GM12891 (cell line): ENCODE measurements around the gene ZFAND3.

Experiments used
- DNase-seq: peaks from one replicate; pipeline ENCODE4 v3.0.0; 2011; ENCODE audit warnings: low spot score; ENCODE audit not compliant: insufficient read length
- FAIRE-seq: peaks from 2 replicates; lab custom pipeline; 2011; peaks lifted over from hg19 to GRCh38; lab: Jason Lieb, UNC
- PAX5 ChIP-seq: IDR thresholded peaks from 2 replicates; pipeline ENCODE4 v1.6.1; 2011; ENCODE audit warnings: low read length, moderate library complexity, mild to moderate bottlenecking; ENCODE audit not compliant: insufficient read depth, severe bottlenecking
- POLR2A ChIP-seq: IDR thresholded peaks from 2 replicates; pipeline ENCODE4 v1.6.1; 2011; ENCODE audit warnings: low read depth, low read length, control low read depth
- POLR2AphosphoS5 ChIP-seq: IDR thresholded peaks from 2 replicates; pipeline ENCODE4 v1.6.1; 2011; ENCODE audit warnings: low read depth, low read length, control low read depth
- POU2F2 ChIP-seq: IDR thresholded peaks from 2 replicates; pipeline ENCODE4 v1.6.1; 2011; ENCODE audit warnings: low read depth, mild to moderate bottlenecking, control low read depth, low read length, moderate library complexity
- SPI1 ChIP-seq: IDR thresholded peaks from 2 replicates; pipeline ENCODE4 v1.6.1; 2011; ENCODE audit warnings: low read depth, low read length, control low read depth
- TAF1 ChIP-seq: IDR thresholded peaks from 2 replicates; pipeline ENCODE4 v1.6.1; 2011; ENCODE audit warnings: low read depth, low read length, control low read depth

ZFAND3 gene

DNA sequence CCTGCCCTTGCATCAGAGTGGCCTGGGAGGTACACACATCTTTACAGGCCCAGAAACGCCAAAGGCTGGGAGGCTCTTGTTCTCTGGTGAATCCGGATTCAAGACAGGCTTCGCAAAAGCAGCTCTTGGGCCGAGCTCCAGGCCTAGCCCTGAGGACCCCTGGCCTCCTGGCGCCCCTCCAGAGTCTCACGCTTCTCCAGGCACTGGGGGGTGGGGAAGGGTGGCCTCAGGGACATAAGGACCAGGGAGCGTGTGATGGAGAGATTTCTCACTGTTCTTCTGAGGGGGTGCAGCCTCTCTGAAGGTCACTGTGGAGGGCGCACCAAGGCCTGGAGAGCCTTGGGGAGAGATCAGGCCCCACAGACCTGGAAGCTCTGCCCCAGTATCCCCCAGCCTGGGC, 349.2 kb downstream of the ZFAND3 start:
- DNase-seq (no peak), FAIRE-seq (no peak)
- TF ChIP-seq TAF1, result no peak
- no peak for TF ChIP-seq POLR2A
- no peak for TF ChIP-seq SPI1
- no peak for TF ChIP-seq POU2F2
- TF ChIP-seq PAX5, result no peak
- no peak for TF ChIP-seq POLR2AphosphoS5

DNA sequence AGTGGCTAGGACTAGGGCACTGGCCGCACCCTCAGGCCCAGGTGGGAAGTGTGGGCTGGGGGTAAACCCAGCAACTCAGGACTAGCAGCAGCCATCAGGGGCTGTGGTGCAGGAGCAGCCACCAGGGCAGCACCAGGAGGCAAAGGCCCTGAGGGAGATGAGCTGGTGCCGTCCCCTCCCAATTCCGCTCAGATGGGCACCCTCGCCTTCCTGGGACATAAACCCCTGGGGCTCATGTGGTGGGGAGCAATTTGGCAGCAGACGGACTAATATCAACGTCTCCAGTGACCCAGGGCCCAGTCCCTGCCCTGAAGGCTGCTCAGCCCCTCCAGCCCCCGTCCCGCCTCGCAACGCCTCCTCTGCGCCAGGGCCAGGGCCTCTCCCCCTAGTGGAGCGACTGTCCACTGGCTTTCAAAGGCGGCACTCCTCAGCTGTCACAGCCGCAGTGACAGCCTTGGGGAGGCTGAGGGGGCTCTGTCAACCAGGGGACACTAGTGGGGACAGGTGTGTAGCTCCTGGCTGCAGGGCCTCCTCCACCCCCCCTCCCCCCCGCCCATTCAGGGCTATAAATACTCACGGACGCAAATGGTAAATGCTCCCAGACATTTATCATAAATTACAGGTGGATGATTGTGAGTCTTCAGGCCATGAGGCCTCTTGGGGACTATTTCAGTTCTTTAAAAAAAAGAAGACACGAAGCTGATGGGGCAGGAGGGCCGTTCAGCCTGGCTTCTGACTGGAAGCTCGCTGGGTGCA, 349.9 kb downstream of the ZFAND3 start:
- TF ChIP-seq POLR2A, result no peak
- no peak for TF ChIP-seq POLR2AphosphoS5
- no peak for TF ChIP-seq TAF1
- no peak for TF ChIP-seq POU2F2
- no peak for TF ChIP-seq SPI1
- TF ChIP-seq PAX5, result no peak
- DNase-seq (no peak), FAIRE-seq (no peak)

DNA sequence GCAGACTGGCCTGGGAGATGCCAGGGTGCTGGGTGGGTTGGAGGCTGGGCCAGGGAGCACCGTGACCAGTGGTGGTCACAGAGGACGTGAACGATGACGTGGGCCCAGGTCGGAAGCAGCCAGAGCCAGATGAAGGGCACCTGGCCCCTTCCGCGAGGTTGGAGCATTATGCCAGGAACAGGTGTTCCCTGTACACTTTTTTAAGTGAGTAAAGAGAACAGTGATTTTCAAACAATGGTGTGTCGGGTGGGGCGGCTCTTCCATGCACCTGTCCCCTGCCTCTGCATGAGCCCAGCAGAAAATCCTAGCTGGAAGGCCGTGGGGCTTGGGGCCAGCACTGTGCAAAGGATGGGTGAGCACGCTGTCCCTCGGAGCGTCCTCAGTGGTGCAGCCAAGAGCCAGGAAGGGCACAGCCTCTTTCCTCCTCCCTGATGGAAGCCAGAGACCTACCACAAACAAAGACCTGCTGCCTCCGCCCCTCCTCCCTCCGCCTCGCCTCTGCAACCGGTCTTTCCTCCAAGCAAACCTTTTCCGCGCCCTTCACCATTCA, 350.5 kb downstream of the ZFAND3 start:
- FAIRE-seq (no peak), DNase-seq (no peak)
- TF ChIP-seq PAX5, result no peak
- TF ChIP-seq SPI1, result no peak
- no peak for TF ChIP-seq POLR2A
- TF ChIP-seq POU2F2, result no peak
- TF ChIP-seq TAF1, result no peak
- no peak for TF ChIP-seq POLR2AphosphoS5

DNA sequence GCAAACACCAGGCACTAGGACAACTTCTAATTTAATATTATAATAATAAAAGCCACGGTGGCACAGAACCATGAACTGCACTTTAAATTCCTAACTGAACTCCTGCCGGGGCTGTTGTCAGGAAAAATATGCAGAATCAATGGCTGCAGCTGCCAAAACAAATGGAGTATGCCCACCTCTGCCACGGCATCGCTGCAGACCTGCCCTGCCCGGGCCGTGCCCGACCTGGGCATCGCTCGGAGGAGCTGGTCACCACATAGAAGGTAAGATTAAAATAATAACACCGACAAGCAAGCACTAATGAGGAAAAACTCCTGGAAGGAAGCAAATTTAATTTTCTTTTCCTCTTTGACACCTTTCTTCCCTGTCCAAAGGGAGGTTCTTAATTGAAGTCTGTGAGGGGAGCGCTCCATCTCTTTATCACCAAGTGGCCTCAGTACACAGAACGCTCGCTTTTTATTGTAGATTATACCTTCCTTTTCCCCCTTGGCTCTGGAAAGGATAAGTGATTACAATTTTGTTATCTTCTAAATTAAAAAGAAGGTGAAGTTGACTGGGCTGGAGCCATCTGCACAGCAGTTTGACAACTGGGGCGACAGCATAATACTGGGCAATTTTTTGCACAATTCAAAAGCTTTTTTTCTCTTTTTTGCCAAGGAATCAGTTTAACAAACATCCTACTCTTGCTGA, 351.3 kb downstream of the ZFAND3 start:
- TF ChIP-seq POLR2AphosphoS5 (no peak), TAF1 (no peak), SPI1 (no peak), POLR2A (no peak), PAX5 (no peak), POU2F2 (no peak)
- FAIRE-seq (no peak), DNase-seq (no peak)

DNA sequence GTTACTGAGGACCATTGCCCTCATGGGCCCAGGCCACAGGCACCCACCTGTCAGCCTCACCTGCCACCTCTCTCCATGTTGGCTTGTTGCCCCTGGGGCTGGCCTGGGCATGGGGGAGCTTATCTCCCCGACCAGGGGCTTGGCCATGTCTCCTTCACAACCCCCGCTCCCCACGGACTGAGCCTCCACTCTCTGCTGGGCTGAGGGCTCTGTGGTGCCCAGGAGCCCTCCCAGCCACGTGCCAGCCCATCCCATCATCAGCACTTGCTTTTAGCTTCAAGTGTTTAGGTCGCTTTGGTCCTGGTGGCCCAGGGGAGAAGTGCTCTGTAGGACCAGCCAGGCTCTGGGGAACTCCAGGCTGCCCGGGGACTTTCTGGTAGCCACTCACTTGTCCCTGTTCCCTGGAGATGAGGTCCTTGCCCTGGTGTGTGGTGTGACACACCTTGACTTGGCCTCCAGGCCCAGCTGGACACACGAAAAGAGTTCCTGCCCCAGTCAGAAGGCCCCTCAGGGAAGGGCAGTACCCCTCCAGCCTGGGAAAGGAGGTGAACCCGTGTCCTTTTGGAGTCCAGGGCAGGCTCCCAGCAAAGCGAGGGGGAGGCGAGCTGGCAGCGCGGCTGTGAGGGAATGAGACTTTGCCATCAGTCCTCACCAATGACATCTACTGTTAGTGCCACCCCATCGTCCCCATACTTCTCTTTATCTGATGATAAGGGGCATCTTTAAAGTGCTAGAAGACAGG, 352.6 kb downstream of the ZFAND3 start:
- no peak for DNase-seq
- FAIRE-seq, result no peak
- no peak for TF ChIP-seq POLR2AphosphoS5
- TF ChIP-seq SPI1, result no peak
- no peak for TF ChIP-seq POLR2A
- no peak for TF ChIP-seq POU2F2
- TF ChIP-seq PAX5, result no peak
- TF ChIP-seq TAF1, result no peak

DNA sequence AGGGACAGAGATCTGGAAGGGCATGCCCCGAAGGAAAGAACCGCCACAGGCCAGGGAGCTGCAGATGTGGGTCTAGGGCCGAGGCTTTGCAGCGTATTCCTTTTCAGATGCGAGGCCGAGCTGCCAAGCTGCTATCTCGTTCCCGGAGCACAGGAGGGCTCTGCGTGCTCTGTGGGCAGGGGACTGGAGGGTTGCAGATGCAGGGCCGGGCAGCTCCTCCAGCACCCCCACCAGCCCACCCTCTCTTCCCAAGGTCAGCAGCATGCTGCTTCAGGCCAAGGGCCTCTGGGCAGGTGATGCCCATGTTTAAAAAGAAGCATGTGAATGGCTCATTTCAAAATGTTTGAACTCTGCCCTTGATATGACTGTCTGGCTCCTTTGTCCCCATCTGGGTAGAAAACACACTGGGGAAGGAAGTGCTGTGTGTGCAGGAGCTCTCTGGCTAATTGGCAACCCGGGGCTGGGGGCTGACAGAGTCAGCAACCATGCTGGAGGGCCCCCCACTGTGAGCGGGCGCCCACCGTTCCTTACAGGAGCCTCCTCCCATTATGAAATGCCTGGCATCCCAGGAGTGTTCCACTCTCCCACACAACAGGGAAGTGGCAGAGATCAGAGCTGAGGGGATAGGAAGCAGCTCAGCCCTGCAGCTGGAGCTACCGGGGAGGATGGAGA, 353.3 kb downstream of the ZFAND3 start:
- FAIRE-seq, result no peak
- no peak for DNase-seq
- TF ChIP-seq POU2F2 (no peak), POLR2AphosphoS5 (no peak), SPI1 (no peak), POLR2A (no peak), PAX5 (no peak), TAF1 (no peak)

DNA sequence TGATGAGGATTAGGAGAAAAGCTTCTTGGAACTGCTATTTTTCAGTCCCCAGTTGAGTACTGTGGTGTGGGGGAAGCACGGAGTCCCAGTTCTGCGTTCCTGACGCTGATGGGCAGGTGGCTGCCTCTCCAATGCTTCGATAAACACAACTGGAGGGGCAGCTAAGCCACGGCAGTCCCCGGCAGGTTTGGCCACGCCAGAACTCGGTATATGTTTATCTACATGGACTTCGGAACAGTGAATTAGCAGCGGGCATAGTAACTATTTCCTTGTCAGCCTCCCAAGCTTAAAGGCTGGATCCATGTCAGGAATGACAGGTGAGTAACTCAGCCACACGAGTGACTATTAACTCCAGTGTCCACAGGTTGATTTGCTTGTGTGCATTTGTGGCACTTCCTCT, 354.4 kb downstream of the ZFAND3 start:
- TF ChIP-seq POLR2AphosphoS5, result no peak
- TF ChIP-seq SPI1, result no peak
- TF ChIP-seq POU2F2, result no peak
- no peak for TF ChIP-seq POLR2A
- no peak for TF ChIP-seq TAF1
- no peak for TF ChIP-seq PAX5
- FAIRE-seq (no peak), DNase-seq (no peak)

DNA sequence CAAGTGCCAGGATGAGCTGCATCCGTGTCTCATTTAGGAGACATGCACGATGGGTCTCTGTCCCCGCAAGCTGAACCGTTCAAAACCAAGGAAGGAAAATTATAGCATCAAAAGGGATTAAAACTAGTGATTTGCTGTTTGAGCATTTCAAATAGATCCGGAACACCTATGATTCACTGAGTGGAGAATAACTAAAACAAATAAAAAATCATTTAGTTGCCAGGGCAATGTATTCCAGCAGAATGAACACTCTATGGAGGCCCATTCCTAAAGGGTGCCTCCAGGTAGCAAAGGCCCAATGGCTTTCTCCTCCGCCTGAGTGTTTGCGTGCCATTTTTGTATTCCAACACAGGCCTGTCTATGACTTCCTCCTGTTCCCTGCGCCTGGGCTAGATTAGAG, 354.8 kb downstream of the ZFAND3 start:
- DNase-seq (no peak), FAIRE-seq (no peak)
- TF ChIP-seq PAX5, result no peak
- no peak for TF ChIP-seq POLR2A
- TF ChIP-seq POLR2AphosphoS5, result no peak
- no peak for TF ChIP-seq POU2F2
- TF ChIP-seq TAF1, result no peak
- TF ChIP-seq SPI1, result no peak
